H9 (cell line): ENCODE measurements around the gene FOXJ3. TPM values are rescaled to one million over a fixed set of nuclear protein-coding genes. Genes with fewer than 3 reads are reported as not detected.

Experiments used
- DNase-seq: peaks from one replicate; pipeline ENCODE4 v3.0.0-alpha.2; 2017
- H2AFZ ChIP-seq: one replicate; pipeline ENCODE4 v1.6.1; 2013; ENCODE audit warnings: mild to moderate bottlenecking, low read length, control low read depth, moderate library complexity
- H2AK5ac ChIP-seq: 2 replicates; pipeline ENCODE4 v1.6.1; 2013; ENCODE audit warnings: low read length, control low read depth, mixed read lengths; ENCODE audit not compliant: insufficient read length
- H2BK120ac ChIP-seq: one replicate; pipeline ENCODE4 v1.6.1; 2013; ENCODE audit warnings: low read depth, mild to moderate bottlenecking, low read length, control low read depth, inconsistent platforms; ENCODE audit not compliant: poor library complexity, severe bottlenecking
- H2BK12ac ChIP-seq: 2 replicates; pipeline ENCODE4 v1.6.1; 2013; ENCODE audit warnings: low read length, control low read depth, mixed read lengths, low read depth; ENCODE audit not compliant: insufficient read length
- H2BK15ac ChIP-seq: 2 replicates; pipeline ENCODE4 v1.6.1; 2013; ENCODE audit warnings: low read depth, low read length, control low read depth
- H2BK20ac ChIP-seq: one replicate; pipeline ENCODE4 v1.6.1; 2013; ENCODE audit warnings: low read depth, mild to moderate bottlenecking, low read length, control low read depth, inconsistent platforms; ENCODE audit not compliant: poor library complexity, severe bottlenecking
- H2BK5ac ChIP-seq: 2 replicates; pipeline ENCODE4 v1.6.1; 2013; ENCODE audit warnings: low read length, control low read depth, mixed read lengths; ENCODE audit not compliant: insufficient read length
- H3K14ac ChIP-seq: 2 replicates; pipeline ENCODE4 v1.6.1; 2013; ENCODE audit warnings: low read length, control low read depth; ENCODE audit not compliant: insufficient read depth
- H3K18ac ChIP-seq: 2 replicates; pipeline ENCODE4 v1.6.1; 2013; ENCODE audit warnings: low read depth, mild to moderate bottlenecking, mixed read lengths, low read length, control low read depth; ENCODE audit not compliant: insufficient read length
- H3K23ac ChIP-seq: 2 replicates; pipeline ENCODE4 v1.6.1; 2013; ENCODE audit warnings: low read length, control low read depth, mixed read lengths, low read depth; ENCODE audit not compliant: insufficient read length
- H3K23me2 ChIP-seq: 2 replicates; pipeline ENCODE4 v1.6.1; 2013; ENCODE audit warnings: low read depth, mild to moderate bottlenecking, mixed read lengths, low read length, control low read depth; ENCODE audit not compliant: insufficient read length, poor library complexity, severe bottlenecking
- H3K27ac ChIP-seq: 2 replicates; pipeline ENCODE4 v1.5.1; 2013; ENCODE audit warnings: low read length, control low read depth, mixed read lengths, low read depth; ENCODE audit not compliant: insufficient read length
- H3K27me3 ChIP-seq: 2 replicates; pipeline ENCODE4 v1.6.1; 2013; ENCODE audit warnings: low read length, control low read depth, inconsistent platforms; ENCODE audit not compliant: insufficient read depth
- H3K4ac ChIP-seq: 2 replicates; pipeline ENCODE4 v1.6.1; 2013; ENCODE audit warnings: low read depth, mild to moderate bottlenecking, control low read depth, inconsistent platforms, low read length, moderate library complexity
- H3K4me1 ChIP-seq: 2 replicates; pipeline ENCODE4 v1.6.1; 2013; ENCODE audit warnings: low read length, control low read depth, inconsistent platforms; ENCODE audit not compliant: insufficient read depth
- H3K4me2 ChIP-seq: 2 replicates; pipeline ENCODE4 v1.6.1; 2013; ENCODE audit warnings: low read length, control low read depth, mixed read lengths; ENCODE audit not compliant: insufficient read length, insufficient read depth
- H3K56ac ChIP-seq: 2 replicates; pipeline ENCODE4 v1.6.1; 2013; ENCODE audit warnings: low read depth, mild to moderate bottlenecking, mixed read lengths, low read length, control low read depth; ENCODE audit not compliant: insufficient read length
- H3K79me1 ChIP-seq: 2 replicates; pipeline ENCODE4 v1.6.1; 2013; ENCODE audit warnings: low read depth, mild to moderate bottlenecking, moderate library complexity, low read length, control low read depth, inconsistent platforms; ENCODE audit not compliant: insufficient read depth, poor library complexity, severe bottlenecking
- H3K79me2 ChIP-seq: 2 replicates; pipeline ENCODE4 v1.6.1; 2013; ENCODE audit warnings: low read length, control low read depth, inconsistent platforms; ENCODE audit not compliant: insufficient read depth
- H3K9ac ChIP-seq: 2 replicates; pipeline ENCODE4 v1.6.1; 2013; ENCODE audit warnings: low read length, control low read depth, mixed read lengths; ENCODE audit not compliant: insufficient read length; ENCODE audit errors: extremely low read depth
- H3K9me3 ChIP-seq: one replicate; pipeline ENCODE4 v1.6.1; 2013; ENCODE audit warnings: low read depth, low read length, inconsistent platforms; ENCODE audit not compliant: control insufficient read depth
- H3T11ph ChIP-seq: one replicate; pipeline ENCODE4 v1.6.1; 2013; ENCODE audit warnings: mild to moderate bottlenecking, low read length, control low read depth, inconsistent platforms
- H4K20me1 ChIP-seq: one replicate; pipeline ENCODE4 v1.6.1; 2013; ENCODE audit not compliant: control insufficient read depth, insufficient read length, insufficient read depth
- H4K5ac ChIP-seq: 2 replicates; pipeline ENCODE4 v1.6.1; 2013; ENCODE audit warnings: low read depth, mild to moderate bottlenecking, mixed read lengths, low read length, control low read depth; ENCODE audit not compliant: insufficient read length
- H4K8ac ChIP-seq: replicated peaks from 2 replicates; pipeline ENCODE4 v1.6.1; 2013; ENCODE audit warnings: low read length, control low read depth, mixed read lengths, low read depth; ENCODE audit not compliant: insufficient read length
- H4K91ac ChIP-seq: 2 replicates; pipeline ENCODE4 v1.6.1; 2013; ENCODE audit warnings: low read depth, mild to moderate bottlenecking, moderate library complexity, mixed read lengths, low read length, control low read depth; ENCODE audit not compliant: insufficient read length
- H3K27ac Mint-ChIP-seq, 3 experiments: 2 replicates in 2 of 3; 3 replicates in 1 of 3; pipeline ENCODE4 v1.8.0; 2020 to 2021; ENCODE audit warnings: mixed read lengths in 3 of 3, mild to moderate bottlenecking in 1 of 3, moderate library complexity in 1 of 3
- H3K27me3 Mint-ChIP-seq: 2 replicates; pipeline ENCODE4 v1.8.0; 2021; ENCODE audit warnings: low read depth, mild to moderate bottlenecking, moderate library complexity, mixed read lengths
- H3K36me3 Mint-ChIP-seq, 3 experiments: 2 replicates in 2 of 3; 3 replicates in 1 of 3; pipeline ENCODE4 v1.8.0; 2020 to 2021; ENCODE audit warnings: low read depth in 3 of 3, mixed read lengths in 3 of 3; ENCODE audit not compliant: insufficient read depth in 1 of 3
- H3K4me1 Mint-ChIP-seq, 2 experiments: 2 replicates each; pipeline ENCODE4 v1.8.0; 2020; ENCODE audit warnings: mixed read lengths in 2 of 2
- H3K4me3 Mint-ChIP-seq, 2 experiments: 2 replicates in 1 of 2; 3 replicates in 1 of 2; pipeline ENCODE4 v1.8.0; 2020 to 2021; ENCODE audit warnings: mild to moderate bottlenecking in 2 of 2, mixed read lengths in 2 of 2, moderate library complexity in 1 of 2
- H3K9me3 Mint-ChIP-seq, 2 experiments: 2 replicates in 1 of 2; 3 replicates in 1 of 2; pipeline ENCODE4 v1.8.0; 2020; ENCODE audit warnings: mild to moderate bottlenecking in 2 of 2, mixed read lengths in 2 of 2, moderate library complexity in 1 of 2
- CTCF ChIP-seq: fragments of 200-600 bp; sonication (generic); conservative IDR thresholded peaks from 3 replicates; pipeline ENCODE4 v1.8.0; 2021; ENCODE audit warnings: antibody characterized with exemption, mild to moderate bottlenecking
- WGBS: extraction: QIAGEN DNeasy Blood & Tissue Kit; methylation state at CpG from one replicate; pipeline ENCODE4 v1.1.7; 2013; ENCODE audit warnings: missing lambda C conversion rate, low lambda C conversion rate, mixed read lengths; ENCODE audit not compliant: insufficient read length; ENCODE audit errors: extremely low coverage; 5-methylcytosine and 5-hydroxymethylcytosine counted together
- total RNA-seq: library from RNA; stranded (reverse); gene quantifications from 2 replicates; pipeline ENCODE4 v1.2.1, GENCODE V29; 2021

The FOXJ3 gene
- total RNA-seq, 1 experiment from 2014 or later, result 49.9 TPM

GRCh38 chr1:42335809-42336518, 929 bp upstream of the FOXJ3 start:
- Histone ChIP-seq H2BK120ac (no peak overlapping the region), H3K4ac (no peak overlapping the region), H3K56ac (no peak overlapping the region), H3K27ac (no peak overlapping the region), H4K91ac (no peak overlapping the region), H2BK20ac (no peak overlapping the region), H2BK5ac (no peak overlapping the region), H3T11ph (no peak overlapping the region), H3K18ac (peak overlapping the region; percentile 87), H2AFZ (peak overlapping the region; percentile 66), H4K5ac (no peak overlapping the region), H3K9ac (peak overlapping the region; percentile 48), H4K8ac (no peak overlapping the region), H3K79me2 (peaks cover 29% of the 10 kb centered on the region; the same call in 1 of the 2 replicates), H4K20me1 (no peaks in the 10 kb centered on the region), H2BK15ac (no peak overlapping the region), H3K4me2 (peak overlapping the region; percentile 98), H3K14ac (peak overlapping the region; percentile 69), H2AK5ac (no peak overlapping the region), H3K79me1 (no peaks in the 10 kb centered on the region), H2BK12ac (no peak overlapping the region), H3K23me2 (peaks cover 12% of the 10 kb centered on the region), H3K27me3 (no peaks in the 10 kb centered on the region), H3K4me1 (peaks cover 4% of the 10 kb centered on the region; the same call in 1 of the 2 replicates), H3K23ac (no peak overlapping the region), H3K9me3 (no peaks in the 10 kb centered on the region)
- no CpG with 5 or more reads among the region's 9 CpGs for WGBS
- TF ChIP-seq CTCF, result no peak
- no peaks in the 10 kb centered on the region for H3K36me3 Mint-ChIP-seq
- no peak for DNase-seq
- H3K27ac Mint-ChIP-seq, result peak overlapping the region; percentile 22 to 90 (median 50); a peak in 6 of 7 replicates
- peaks cover 43 to 56% of the 10 kb centered on the region in 2 experiments for H3K4me1 Mint-ChIP-seq
- no peaks in the 10 kb centered on the region for H3K9me3 Mint-ChIP-seq
- H3K4me3 Mint-ChIP-seq, result peak overlapping the region; percentile 76 to 84
- H3K27me3 Mint-ChIP-seq, result peaks cover 11% of the 10 kb centered on the region
